Measurements from ENCODE around the gene SPTSSA.
"Not testable (repeated sequence)": the region's sequence is repeated elsewhere in the genome, so short reads cannot be mapped to it uniquely, and the experiment has no call there.

The SPTSSA gene, protein sequence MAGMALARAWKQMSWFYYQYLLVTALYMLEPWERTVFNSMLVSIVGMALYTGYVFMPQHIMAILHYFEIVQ

DNA sequence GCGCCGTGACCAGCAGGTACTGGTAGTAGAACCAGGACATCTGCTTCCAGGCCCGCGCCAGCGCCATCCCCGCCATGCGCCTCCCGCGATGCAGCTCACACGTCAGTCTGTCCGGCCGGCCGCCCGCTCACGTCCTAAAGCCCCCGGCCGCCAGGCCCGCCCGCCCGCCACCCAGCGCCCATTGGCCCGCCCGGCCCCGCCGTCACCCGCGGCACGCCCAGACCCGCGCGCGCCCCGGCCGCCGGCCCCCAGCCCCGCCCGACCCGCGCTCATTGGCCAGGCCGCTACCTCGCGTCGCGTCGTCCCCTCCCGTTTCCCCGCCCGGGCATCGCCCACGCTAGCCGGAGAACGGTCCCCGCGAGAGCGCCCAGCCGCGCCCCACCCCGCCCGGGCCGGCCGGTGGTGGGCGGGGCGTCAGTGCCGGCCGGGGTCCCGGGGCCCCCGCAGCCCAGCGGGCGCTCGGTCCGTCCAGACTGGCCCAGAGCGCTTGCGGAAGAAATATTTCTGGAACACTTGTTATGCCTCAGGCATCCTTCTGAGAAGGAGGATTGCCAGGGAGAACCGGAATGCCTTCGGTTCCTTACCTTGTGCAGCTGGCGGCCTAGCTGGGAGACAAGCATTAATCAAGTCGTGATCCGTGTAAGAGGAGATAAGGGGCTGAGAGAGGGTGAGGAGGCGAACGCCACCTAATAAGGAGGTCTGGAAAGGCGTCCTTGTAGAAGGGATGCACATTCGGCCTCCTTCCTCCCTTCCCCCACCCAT, at the start of gene SPTSSA:
TSS of gene SPTSSA (minus strand) at position 109 of the 762 bp plus-strand sequence. CDS start at position 76, 33 bp downstream.
- Histone ChIP-seq H3K4me1 (ENCODE audit: control insufficient read depth in 1 of 2, insufficient read depth in 2 of 2, low read length in 2 of 2) (peaks cover 4 to 6% of the 10 kb centered on the region in 2 donors), H3K9me3 (ENCODE audit: control insufficient read depth in 1 of 2, low read length in 2 of 2) (no peaks in the 10 kb centered on the region), H3K27me3 (ENCODE audit: low read depth, low read length) (no peaks in the 10 kb centered on the region), H3K27ac (ENCODE audit: low read length) (peak within 1 kb of the TSS; percentile 90), H3K36me3 (ENCODE audit: control insufficient read depth in 1 of 2, insufficient read depth in 2 of 2, low read length in 2 of 2) (peaks cover 0 to under 1% of the 10 kb centered on the region in 2 donors), H3K4me3 (ENCODE audit: low read depth in 1 of 2, low read length in 2 of 2) (peak within 1 kb of the TSS; percentile 69 to 83)

DNA sequence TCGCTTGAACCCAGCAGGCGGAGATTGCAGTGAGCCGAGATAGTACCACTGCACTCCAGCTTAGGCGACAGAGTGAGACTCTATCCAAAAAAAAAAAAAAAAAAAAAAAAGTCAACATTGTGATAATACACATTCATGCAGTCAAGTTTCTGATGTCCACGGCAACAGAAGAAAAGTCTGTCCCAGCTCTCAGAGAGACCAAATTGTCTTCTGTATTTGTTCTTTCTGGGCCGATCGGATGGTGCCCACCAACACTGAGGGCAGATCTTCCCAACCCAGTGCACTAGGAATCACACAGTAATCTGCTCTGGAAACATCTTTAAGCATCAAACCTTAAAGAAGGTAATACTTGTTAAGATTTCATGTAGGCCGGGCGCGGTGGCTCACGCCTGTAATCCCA, 45.8 kb upstream of the SPTSSA start:
- Histone ChIP-seq H3K9me3 (ENCODE audit: control insufficient read depth in 1 of 2, low read length in 2 of 2) (no peaks in the 10 kb centered on the region), H3K36me3 (ENCODE audit: control insufficient read depth in 1 of 2, insufficient read depth in 2 of 2, low read length in 2 of 2) (no peaks in the 10 kb centered on the region), H3K27ac (ENCODE audit: low read length) (no peak overlapping the region), H3K4me1 (ENCODE audit: control insufficient read depth in 1 of 2, insufficient read depth in 2 of 2, low read length in 2 of 2) (no peaks in the 10 kb centered on the region), H3K27me3 (ENCODE audit: low read depth, low read length) (no peaks in the 10 kb centered on the region), H3K4me3 (ENCODE audit: low read depth in 1 of 2, low read length in 2 of 2) (no peak overlapping the region)

DNA sequence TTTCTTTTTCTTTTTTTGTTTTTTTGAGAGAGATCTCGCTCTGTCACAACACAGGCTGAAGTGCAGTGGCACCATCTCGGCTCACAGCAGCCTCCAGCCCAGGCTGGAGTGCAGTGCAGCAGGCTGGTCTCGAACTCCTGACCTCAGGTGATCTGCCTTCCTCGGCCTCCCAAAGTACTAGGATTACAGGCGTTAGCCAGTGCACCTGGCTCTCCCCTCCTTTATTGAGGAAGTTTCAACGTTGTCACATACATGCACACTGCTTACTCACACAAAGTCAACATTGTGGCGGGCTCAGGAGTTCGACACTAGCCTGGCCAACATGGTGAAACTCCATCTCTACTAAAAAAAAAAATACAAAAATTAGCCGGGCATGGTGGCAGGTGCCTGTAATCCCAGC, 45.4 kb upstream of the SPTSSA start:
- no peak overlapping the region for H3K4me3 ChIP-seq (ENCODE audit: low read depth in 1 of 2, low read length in 2 of 2)
- H3K27me3 ChIP-seq (ENCODE audit: low read depth, low read length), result no peaks in the 10 kb centered on the region
- H3K4me1 ChIP-seq (ENCODE audit: control insufficient read depth in 1 of 2, insufficient read depth in 2 of 2, low read length in 2 of 2), result no peaks in the 10 kb centered on the region
- no peak overlapping the region for H3K27ac ChIP-seq (ENCODE audit: low read length)
- no peaks in the 10 kb centered on the region for H3K9me3 ChIP-seq (ENCODE audit: control insufficient read depth in 1 of 2, low read length in 2 of 2)
- H3K36me3 ChIP-seq (ENCODE audit: control insufficient read depth in 1 of 2, insufficient read depth in 2 of 2, low read length in 2 of 2), result no peaks in the 10 kb centered on the region

- not testable (repeated sequence) for H3K27ac ChIP-seq (ENCODE audit: low read length); H3K27me3 ChIP-seq (ENCODE audit: low read depth, low read length); H3K9me3 ChIP-seq (ENCODE audit: control insufficient read depth in 1 of 2, low read length in 2 of 2); H3K4me3 ChIP-seq (ENCODE audit: low read depth in 1 of 2, low read length in 2 of 2); H3K4me1 ChIP-seq (ENCODE audit: control insufficient read depth in 1 of 2, insufficient read depth in 2 of 2, low read length in 2 of 2); H3K36me3 ChIP-seq (ENCODE audit: control insufficient read depth in 1 of 2, insufficient read depth in 2 of 2, low read length in 2 of 2)
These were observed 43.1 kb upstream of the SPTSSA start for GRCh38 chr14:34505124-34505491.

GRCh38 chr14:34504027-34504426, 42.0 kb upstream of the SPTSSA start:
- not testable (repeated sequence) for H3K4me3 ChIP-seq (ENCODE audit: low read depth in 1 of 2, low read length in 2 of 2); H3K36me3 ChIP-seq (ENCODE audit: control insufficient read depth in 1 of 2, insufficient read depth in 2 of 2, low read length in 2 of 2); H3K4me1 ChIP-seq (ENCODE audit: control insufficient read depth in 1 of 2, insufficient read depth in 2 of 2, low read length in 2 of 2); H3K27me3 ChIP-seq (ENCODE audit: low read depth, low read length); H3K27ac ChIP-seq (ENCODE audit: low read length); H3K9me3 ChIP-seq (ENCODE audit: control insufficient read depth in 1 of 2, low read length in 2 of 2)

DNA sequence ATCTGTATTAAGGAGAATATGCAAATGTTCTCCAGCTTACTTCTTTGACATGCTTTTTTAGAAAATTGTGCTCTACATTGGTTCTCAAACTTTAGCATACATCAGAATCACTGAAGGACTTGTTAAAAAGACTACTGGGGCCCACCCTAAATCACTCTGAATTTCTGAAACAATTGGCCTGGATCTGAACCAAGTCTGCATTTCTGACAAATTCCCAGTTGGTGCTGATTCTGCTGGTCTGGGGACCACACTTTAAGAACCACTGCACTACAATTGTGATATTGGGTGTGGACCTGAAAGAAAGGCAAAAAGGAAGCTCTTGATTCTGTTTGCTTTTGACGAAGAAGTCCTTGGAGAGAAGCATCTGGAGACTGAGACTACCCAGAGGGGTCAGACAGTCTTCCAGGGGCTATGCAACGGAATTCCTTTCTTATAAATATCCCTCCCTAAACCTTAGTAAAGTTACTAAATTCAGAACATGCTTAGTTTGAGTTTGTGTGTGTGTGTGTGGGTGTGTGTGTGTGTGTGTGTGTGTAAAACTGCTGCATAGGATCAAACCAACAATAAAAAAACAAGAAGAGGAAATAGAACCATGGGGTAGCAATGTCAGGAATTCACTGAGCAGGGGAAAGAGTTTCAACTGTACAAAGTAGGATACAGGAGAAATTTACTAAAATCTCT, 40.6 kb upstream of the SPTSSA start:
- Histone ChIP-seq H3K4me1 (ENCODE audit: control insufficient read depth in 1 of 2, insufficient read depth in 2 of 2, low read length in 2 of 2) (peaks cover 0 to 3% of the 10 kb centered on the region in 2 donors), H3K27ac (ENCODE audit: low read length) (no peak overlapping the region), H3K36me3 (ENCODE audit: control insufficient read depth in 1 of 2, insufficient read depth in 2 of 2, low read length in 2 of 2) (no peaks in the 10 kb centered on the region), H3K9me3 (ENCODE audit: control insufficient read depth in 1 of 2, low read length in 2 of 2) (no peaks in the 10 kb centered on the region), H3K27me3 (ENCODE audit: low read depth, low read length) (no peaks in the 10 kb centered on the region), H3K4me3 (ENCODE audit: low read depth in 1 of 2, low read length in 2 of 2) (no peak overlapping the region)

GRCh38 chr14:34502001-34502400, 40.0 kb upstream of the SPTSSA start:
- H3K27ac ChIP-seq (ENCODE audit: low read length), result no peak overlapping the region
- peaks cover 0 to 3% of the 10 kb centered on the region in 2 donors for H3K4me1 ChIP-seq (ENCODE audit: control insufficient read depth in 1 of 2, insufficient read depth in 2 of 2, low read length in 2 of 2)
- no peaks in the 10 kb centered on the region for H3K27me3 ChIP-seq (ENCODE audit: low read depth, low read length)
- H3K36me3 ChIP-seq (ENCODE audit: control insufficient read depth in 1 of 2, insufficient read depth in 2 of 2, low read length in 2 of 2), result peaks cover 0 to 3% of the 10 kb centered on the region in 2 donors
- H3K9me3 ChIP-seq (ENCODE audit: control insufficient read depth in 1 of 2, low read length in 2 of 2), result no peaks in the 10 kb centered on the region
- no peak overlapping the region for H3K4me3 ChIP-seq (ENCODE audit: low read depth in 1 of 2, low read length in 2 of 2)

DNA sequence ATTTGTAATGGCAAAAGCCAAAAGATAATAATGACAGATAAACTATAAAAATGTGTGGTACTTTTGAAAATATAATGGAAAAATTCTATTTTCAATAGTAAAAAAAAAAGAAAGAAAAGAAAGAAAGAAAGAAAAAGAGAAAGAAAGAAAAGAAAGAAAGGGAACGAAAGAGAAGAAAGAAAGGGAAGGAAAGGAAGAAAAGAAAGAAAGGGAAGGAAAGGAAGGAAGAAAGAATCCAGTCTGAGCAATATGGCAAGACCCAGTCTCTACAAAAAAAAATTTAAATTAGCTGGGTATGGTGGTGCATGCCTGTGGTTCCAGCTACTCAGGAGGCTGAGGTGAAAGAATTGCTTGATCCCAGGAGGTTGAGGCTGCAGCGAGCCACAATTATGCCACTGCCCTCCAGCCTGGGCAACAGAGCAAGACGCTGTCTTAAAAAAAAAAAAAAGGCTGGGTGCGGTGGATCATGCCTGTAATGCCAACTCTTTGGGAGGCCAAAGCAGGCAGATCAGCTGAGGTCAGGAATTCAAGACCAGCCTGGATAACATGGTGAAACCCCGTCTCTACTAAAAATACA, 39.1 kb upstream of the SPTSSA start:
- Histone ChIP-seq H3K27me3 (ENCODE audit: low read depth, low read length) (no peaks in the 10 kb centered on the region), H3K9me3 (ENCODE audit: control insufficient read depth in 1 of 2, low read length in 2 of 2) (no peaks in the 10 kb centered on the region), H3K4me3 (ENCODE audit: low read depth in 1 of 2, low read length in 2 of 2) (no peak overlapping the region), H3K27ac (ENCODE audit: low read length) (no peak overlapping the region), H3K36me3 (ENCODE audit: control insufficient read depth in 1 of 2, insufficient read depth in 2 of 2, low read length in 2 of 2) (peaks cover 0 to 3% of the 10 kb centered on the region in 2 donors), H3K4me1 (ENCODE audit: control insufficient read depth in 1 of 2, insufficient read depth in 2 of 2, low read length in 2 of 2) (peaks cover 3 to 5% of the 10 kb centered on the region in 2 donors)

DNA sequence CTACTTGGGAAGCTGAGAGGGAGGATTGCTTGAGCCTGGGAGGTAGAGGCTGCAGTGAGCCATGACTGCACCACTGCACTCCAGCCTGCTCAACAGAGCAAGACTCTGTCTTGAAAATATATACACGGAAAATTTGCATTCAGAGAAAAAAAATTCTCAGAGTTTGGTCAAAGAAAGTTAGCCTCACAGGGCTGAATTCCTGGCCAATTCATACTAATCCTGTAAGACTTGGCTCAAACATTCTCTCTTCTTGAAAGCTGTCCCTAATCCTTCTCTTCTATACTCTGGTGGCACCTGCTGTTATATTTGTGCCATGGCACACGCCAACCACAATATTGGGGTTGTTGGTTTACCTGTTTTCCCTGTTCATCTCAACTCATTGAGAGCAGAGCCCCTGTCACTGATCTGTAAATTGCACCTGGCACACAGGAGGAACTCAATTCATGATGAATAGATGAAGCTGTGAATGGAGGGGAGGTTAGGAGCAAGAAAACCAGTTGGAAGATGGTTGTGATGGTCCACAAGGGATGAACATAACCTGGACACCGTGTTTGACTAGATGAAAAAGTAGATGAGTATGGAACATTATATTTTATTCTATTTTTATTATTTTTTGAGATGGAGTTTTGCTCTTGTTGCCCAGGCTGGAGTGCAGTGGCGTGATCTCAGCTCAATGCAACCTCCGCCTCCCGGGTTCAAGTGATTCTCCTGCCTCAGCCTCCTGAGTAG, 36.8 kb upstream of the SPTSSA start:
- Histone ChIP-seq H3K36me3 (ENCODE audit: control insufficient read depth in 1 of 2, insufficient read depth in 2 of 2, low read length in 2 of 2) (peaks cover 0 to 3% of the 10 kb centered on the region in 2 donors), H3K27ac (ENCODE audit: low read length) (no peak overlapping the region), H3K9me3 (ENCODE audit: control insufficient read depth in 1 of 2, low read length in 2 of 2) (no peaks in the 10 kb centered on the region), H3K4me3 (ENCODE audit: low read depth in 1 of 2, low read length in 2 of 2) (no peak overlapping the region), H3K27me3 (ENCODE audit: low read depth, low read length) (no peaks in the 10 kb centered on the region), H3K4me1 (ENCODE audit: control insufficient read depth in 1 of 2, insufficient read depth in 2 of 2, low read length in 2 of 2) (peaks cover 3 to 5% of the 10 kb centered on the region in 2 donors)

DNA sequence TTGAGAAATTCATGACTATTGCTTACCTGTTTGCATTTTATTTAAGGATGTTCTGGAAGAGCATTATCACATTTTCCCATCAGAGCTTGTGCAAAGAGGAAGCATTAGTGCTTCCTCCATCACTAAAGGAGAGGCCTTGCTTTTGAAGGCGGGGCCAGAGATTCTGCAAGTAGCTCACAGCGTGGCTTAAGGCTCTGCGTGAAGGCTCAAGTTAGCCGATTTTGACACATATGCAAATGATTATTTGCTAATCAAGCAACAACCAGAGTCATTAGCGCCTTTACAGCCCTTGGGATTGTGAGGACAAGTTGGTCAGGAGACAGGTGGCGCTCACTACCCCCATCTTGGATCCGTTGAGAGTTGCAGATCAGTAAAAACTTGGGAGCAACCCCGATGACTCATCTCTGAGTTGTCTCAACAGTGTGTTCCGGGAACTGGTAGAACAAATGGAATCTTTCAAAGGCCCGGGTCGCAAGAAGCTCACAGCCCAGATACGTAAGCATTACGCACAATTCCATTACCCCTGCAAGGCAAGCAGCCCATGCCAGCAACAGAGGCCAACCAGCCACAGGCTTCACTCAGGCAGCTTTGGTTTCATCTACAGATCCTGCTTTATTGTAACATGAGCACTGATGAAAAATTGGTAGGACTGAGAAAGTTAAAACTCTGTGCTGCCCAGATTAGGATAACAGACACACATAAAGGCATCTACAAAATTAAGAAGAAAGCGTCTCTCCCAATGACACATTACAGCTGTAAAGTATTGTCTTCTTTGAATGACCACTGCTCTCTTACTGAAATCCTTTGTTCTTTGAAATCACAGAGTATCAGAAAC, 34.9 kb upstream of the SPTSSA start:
- Histone ChIP-seq H3K4me1 (ENCODE audit: control insufficient read depth in 1 of 2, insufficient read depth in 2 of 2, low read length in 2 of 2) (peaks cover 0 to 5% of the 10 kb centered on the region in 2 donors), H3K27me3 (ENCODE audit: low read depth, low read length) (no peaks in the 10 kb centered on the region), H3K27ac (ENCODE audit: low read length) (peak overlapping the region; percentile 91), H3K9me3 (ENCODE audit: control insufficient read depth in 1 of 2, low read length in 2 of 2) (no peaks in the 10 kb centered on the region), H3K36me3 (ENCODE audit: control insufficient read depth in 1 of 2, insufficient read depth in 2 of 2, low read length in 2 of 2) (peaks cover 0 to 3% of the 10 kb centered on the region in 2 donors), H3K4me3 (ENCODE audit: low read depth in 1 of 2, low read length in 2 of 2) (peak overlapping the region in 1 of 2 donors; percentile 39)
